GM18909 (cell line): ENCODE data around the gene PCSK4.

ENCODE experiments used
- ATAC-seq: cut with Tn5 transposase; IDR thresholded peaks from one replicate; pipeline ENCODE4 v1.9.1; 2021; ENCODE audit warnings: mild to moderate bottlenecking; ENCODE audit not compliant: unreplicated experiment, poor library complexity

PCSK4 gene

DNA sequence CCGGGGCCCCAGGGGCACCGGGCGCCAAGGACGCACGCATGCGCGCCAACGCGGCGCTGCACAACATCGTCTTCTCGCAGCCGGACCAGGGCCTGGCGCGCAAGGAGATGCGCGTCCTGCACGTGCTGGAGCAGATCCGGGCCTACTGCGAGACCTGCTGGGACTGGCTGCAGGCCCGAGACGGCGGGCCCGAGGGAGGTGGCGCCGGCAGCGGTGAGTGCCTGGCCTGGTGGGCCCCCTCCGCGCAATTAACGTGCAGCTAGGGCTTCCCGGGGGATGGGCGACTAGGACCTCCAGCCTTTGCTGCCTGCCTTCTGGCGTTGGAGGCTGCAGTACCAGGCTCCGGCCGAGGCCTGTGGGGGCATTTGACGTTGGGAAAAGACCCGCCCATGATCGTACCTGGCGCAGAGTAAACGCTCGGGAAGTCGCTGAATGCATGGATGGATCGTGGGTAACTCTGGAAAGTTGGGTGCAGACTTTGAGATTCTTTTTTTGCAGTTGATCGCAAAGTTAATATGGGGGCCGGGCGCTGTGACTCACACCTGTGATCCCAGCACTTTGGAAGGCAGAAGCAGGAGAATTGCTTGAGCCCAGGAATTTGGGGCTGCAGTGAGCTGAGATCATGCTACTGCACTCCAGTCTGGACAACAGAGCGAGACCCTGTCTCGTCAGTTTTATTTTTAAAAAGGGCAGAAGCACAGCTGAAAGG, 33.0 kb downstream of the PCSK4 start:
- no peak for ATAC-seq

DNA sequence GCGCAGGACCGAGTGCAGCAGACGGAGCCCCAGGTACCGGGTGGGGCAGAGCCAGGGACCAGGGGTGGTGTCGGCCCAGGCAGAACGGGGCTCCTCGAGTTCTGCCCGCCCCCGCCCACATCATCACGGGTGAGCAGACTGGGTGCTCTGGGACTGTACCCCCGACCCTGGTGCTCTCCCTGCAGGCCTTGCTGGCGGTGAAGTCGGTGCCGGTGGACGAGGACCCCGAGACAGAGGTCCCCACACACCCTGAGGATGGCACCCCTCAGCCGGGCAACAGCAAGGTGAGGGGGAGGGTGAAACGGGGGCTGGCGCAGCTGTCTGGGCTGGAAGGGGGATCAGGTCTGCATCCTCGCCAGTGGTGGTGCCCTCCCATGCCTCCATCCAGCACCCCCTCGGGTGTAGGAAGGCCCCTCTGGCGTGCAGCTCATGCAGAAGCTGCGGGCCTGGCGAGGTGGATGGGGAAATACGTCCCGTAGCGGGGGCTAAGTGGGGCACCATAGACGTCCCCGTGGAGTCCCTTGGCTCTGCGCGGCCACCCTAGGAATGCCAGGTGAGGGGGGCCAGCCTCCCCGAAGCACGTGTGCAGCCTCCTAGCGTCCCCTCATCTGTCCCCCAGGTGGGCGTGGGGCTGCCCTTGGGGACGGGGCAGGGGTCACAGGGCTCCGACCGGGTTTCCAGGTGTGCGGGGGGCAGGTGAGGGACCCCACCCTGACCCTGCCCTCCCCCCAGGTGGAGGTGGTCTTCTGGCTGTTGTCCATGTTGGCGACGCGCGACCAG, 33.8 kb downstream of the PCSK4 start:
- no peak for ATAC-seq

DNA sequence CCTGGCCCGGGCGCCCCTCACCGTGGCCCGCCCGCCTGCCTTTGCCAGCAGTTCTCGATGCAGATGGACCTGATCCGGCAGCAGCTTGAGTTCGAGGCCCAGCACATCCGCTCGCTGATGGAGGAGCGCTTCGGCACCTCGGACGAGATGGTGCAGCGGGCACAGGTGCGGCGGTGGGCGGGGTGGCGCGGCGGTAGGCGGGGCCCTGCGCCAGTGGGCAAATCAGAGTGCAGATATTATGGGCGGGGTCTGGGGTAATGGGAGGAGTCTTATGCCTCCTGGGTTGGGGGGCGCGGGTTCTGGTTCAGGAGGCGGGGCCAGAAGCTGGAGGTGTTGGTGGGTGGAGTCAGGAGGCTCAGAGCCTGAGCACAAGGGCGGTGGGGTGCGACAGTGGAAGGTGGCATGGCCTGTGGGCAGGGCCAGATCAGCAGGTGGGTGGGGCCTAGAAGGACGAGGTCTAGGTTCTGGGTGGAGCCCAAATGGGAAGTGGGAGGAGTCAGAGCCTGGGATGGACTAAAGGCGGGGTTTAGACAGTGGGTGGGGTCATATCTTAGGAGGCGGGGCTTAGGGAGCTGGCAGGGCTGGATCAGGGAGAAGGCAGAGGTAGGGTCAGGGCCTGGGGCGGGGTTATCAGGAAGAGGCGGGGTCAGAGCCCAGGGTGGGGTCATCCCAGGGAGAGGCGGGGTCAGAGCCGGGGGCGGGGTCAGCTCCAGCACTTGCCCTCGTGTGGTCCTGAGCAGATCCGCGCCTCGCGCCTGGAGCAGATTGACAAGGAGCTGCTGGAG, 34.6 kb downstream of the PCSK4 start:
- no peak for ATAC-seq

DNA sequence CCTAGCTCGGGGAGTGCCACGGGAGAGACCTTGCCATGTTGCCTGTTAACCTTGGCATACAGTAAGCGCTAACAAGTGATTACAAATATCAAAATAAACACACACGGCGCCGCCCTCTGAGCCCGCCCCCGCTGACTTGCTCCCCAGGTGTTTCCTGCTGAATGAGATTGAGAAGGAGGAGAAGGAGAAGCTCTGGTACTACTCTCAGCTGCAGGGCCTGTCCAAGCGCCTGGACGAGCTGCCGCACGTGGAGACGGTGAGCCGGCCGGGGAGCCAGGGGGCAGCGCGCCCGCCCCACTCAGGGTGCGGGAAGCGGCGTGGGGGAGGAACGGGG, 35.2 kb downstream of the PCSK4 start:
- ATAC-seq, result no peak

DNA sequence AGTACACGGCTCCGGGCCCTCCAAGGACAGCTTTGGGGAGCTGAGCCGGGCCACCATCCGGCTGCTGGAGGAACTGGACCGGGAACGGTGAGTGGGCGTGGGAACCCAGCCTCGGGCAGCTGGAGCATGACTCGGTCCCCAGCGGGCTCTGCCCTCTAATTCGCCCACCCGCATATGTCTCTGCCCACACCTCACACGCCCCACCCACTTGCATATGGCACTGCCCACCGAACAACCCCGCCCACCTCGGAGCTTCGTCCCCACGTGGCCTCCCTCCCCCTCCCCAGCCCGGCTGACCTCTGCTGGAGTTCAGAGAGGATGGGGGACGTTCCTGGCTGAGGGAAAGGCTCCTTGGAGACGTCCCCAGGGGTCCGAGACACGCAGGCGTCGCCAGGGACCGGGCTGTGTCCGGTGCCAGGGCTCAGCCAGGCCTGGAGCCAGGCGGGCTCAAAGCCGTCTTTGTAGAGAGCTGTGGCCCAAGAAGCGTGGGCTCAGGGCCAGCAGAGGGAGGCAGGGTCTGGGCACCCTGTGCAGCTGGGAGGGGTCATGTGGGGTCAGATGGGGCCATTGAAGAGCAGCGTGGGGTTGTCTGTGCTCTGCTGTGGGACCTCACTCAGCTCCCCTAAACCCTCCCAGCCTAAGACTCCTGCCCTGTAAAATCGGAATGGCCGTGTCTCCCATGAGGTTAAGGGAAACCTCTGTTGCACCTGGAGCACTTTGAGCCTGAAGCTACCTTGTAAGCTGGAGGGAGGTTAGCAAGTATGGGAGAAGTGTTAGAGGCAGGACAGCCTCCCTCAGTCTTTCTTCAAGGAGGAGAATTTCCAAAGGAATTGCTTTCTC, 36.4 kb downstream of the PCSK4 start:
- ATAC-seq, result no peak

DNA sequence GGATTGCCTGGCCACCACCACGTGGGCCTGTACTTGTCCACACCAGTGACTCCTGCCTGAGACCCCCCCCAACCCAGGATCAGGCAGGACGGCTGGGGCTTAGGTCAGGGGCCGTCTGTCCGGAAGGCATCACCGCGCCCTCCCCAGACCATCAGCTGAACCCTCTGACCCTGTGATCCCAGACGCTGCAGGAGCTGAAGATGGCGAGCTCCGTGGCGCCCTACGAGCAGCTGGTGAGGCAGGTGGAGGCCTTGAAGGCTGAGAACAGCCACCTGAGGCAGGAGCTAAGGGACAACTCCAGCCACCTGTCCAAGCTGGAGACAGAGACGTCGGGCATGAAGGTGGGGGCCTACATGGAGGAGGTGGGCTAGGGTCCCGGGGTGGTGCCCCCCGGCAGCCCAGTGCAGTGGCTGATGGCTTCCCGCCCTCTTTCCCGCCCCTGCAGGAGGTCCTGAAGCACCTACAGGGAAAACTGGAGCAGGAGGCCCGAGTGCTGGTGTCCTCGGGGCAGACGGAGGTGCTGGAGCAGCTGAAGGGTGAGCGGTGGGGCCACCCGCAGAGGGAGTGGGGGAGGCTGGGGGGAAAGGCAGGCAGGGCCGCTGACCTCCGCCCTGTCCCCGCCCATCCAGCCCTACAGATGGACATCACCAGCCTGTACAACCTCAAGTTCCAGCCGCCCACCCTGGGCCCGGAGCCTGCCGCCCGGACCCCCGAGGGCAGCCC, 37.2 kb downstream of the PCSK4 start:
- no peak for ATAC-seq

DNA sequence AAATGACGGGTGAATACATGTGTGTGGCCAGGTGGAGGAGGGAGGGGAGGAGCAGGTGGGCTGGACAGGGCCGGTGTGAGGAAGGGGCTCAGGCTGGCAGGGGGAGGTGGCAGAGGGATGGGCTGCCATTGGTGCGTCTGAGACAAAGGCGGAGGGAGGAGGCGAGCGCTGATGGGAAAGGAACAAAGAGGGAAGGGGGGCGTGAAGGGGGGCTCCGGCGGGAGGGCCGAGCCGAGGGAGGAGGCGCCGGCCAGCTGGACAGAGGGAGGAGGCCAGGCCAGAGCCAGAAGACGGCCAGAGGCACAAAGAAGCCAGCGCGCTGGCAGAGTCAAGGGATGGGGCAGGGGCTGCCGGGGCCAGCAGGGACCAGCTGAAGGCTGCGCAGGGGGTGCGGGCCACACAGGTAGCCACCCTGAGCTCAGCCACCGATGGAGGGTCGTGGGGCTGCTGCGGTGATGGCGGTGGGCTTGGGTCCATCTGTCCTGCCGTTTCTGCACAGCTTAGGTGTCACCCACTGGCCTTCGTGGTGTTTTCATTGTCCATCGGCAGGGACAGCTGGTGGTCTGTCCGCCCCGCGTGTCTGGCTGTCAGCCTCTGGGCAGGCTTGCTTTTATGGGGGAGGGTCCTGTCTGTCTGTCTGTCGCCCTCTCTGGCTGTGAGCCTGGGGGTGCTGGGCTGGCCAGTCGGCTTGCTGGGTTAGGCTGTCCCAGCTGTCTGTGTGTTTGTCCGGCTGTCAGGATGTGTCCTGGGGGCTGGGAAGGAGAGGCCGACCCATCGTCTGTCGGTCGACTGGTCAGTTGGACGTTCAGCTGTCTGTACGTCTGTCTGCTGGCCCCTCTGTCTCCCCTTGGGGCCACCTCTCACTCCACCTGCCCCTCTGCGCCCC, 38.0 kb downstream of the PCSK4 start:
- no peak for ATAC-seq

DNA sequence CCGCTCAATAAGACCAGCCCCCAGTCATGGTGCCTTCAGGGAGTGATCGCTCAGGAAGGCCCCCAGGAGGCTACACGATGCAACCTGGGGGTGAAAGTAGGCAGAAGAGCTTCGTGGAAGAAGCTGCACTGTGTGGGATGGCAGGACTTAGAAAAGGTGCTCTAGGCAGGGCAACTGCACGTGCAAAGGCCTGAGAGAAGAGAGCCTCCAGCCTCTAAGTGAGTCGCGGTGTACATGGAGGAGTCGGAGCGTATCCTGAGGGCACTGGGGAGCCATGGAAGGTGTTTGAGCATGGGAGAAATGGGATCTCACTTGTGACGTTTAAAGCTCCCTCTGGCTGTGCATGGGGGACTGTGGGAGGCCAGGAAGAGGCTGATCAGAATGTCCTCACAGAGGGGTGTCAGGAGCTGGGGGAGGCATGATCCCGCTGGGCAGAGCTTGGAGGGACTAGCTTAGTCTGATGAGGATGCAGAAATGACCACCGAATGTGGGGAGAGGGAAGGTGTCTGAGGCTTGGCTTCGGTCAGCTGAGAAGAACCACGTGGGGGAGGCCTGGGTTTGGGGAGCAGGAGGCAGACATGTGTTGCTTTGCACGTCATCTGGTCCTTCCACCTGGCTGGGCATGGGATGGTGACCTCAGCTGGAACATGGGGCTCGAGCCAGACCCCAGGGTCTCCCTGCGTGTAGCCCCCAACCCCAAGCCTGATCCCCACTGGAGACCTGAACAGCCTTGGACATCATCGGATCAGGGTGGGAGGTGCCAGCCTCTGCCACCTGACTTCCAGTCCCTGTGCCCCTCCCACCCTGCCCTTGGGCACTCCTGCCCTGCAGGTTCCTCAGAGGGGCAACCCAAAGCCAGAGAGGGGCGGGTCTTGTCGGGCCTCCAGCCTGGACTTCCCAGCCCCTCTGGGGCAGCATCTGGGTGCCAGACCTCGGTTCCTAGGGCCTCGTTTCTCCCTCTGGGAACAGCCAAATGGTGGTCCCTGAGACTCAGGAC, 39.1 kb downstream of the PCSK4 start:
- no peak for ATAC-seq

DNA sequence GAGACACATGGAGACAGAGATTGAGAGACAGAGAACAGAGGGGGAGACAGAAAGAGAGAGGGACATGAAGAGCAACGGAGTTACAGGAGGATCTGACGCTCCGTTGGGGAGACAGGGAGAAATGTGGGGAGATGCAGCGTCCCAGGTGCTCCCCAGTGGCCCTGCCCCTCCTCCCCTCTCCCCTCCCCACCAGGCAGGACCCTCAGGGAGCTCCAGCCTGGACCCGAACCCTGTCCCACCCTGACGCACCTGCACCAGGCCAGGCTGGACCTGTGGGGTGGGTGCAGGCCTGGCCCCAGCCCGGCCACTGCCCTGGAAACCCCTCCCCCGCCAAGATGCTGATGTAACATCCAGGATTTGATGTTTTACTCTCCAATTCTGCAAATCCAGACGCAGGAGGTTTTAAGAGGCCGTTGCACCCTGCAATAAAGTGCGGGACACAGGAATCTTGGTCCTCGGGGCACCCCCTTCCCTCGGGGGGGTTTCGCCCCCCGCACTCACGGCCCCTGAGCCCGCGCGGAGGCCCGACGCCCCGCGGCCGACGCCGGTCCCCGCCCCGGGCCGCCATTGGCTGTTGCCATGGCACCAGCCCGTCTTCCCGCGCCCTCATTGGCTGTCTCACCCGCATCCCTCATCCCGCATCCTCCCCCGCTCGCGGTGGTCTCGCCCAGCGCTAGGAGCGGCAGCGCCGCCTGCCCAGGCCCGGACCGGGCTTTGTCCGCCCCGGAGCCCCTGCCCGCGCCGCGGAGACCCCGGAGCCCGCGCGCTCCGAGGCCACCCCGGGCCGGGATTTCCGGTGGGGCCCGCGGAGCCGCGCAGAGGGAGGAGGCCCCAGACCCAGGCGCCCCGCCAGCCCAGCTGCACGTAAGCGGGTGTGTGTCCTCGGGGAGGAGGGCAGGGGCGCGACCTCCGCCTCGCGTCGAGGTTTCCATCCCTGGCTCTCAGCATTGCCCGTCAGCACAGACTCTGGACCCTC, 40.4 kb downstream of the PCSK4 start, which contains the start of gene APC2:
TSS of gene APC2 (plus strand) at position 655 of the 976 bp plus-strand sequence. CDS start 2,881 bp downstream, outside the sequence.
- ATAC-seq, result no peak

DNA sequence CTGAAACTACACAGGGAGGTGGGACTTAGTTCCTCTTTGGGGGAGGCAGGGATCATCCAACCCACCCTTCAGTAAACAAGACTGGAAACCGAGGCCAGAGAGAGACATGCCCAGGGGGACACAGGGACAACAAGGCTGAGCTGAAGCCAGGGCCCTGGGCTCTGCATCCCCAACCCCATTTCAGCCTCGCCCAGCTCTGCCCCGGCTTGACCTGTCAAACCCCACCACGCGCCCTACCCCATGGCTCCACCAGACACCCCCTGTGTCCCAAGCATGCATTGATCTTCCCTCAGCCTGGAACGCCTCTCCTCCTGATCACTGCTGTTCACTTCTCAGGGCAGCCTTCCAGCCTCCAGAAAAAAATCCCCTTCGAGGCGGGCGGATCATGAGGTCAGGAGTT, 42.2 kb downstream of the PCSK4 start:
- no peak for ATAC-seq

DNA sequence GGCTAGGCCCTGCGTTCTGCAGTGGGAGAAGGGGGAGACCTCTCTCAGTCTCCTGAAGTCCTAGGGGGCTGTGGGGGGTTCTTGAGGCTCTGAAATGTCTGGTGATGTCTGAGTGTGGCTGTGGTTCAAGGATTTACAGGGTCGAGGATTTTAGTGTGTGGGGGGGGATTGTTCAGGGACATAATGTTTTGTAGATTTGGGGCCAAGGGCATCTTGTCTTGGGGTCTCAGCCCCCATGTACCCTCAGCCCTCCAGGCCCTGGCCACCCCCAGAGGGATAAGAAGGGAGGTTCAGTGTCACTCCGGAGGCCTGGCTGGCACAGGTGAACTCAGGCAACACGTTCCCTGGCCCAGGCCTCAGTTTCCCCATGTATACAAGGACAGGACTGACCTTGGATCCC, 42.6 kb downstream of the PCSK4 start:
- no peak for ATAC-seq

DNA sequence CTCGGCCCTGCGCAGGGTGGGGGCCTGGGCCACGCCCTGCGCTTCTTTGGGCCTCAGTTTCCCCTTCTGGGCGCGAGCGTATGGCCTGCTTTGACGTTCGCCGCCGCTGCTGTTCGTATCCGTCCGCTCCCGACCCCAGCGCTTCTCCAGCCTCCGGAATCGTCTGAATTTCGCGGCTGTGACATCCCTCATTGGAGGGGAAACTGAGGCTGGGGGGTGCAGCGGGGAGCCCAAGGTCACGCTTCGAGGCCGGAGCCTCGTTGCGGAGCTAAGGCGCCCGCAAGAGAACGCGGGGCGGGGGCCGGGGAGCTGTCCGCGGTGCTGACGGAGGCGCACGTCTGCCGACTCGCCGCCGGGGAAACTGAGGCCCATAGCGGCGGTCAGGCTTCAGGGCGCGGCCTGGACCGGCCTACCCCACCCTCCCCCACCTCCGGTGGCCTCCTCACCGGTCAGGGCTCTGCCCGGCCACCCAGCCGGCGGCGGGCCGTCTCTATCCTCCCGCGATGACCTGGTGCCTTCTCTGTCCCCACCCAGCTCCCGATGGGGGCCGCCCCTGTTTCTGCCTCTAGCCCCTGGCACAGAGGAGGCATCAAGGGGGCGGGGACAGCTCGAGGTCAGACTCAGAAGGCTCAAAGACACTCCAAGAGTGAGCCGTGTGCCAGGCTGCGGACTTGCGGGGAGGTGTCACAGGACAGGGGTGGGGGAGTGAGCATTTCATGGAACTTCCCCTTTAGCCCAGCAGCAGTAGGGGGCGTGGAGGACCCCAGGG, 43.3 kb downstream of the PCSK4 start:
- no peak for ATAC-seq

DNA sequence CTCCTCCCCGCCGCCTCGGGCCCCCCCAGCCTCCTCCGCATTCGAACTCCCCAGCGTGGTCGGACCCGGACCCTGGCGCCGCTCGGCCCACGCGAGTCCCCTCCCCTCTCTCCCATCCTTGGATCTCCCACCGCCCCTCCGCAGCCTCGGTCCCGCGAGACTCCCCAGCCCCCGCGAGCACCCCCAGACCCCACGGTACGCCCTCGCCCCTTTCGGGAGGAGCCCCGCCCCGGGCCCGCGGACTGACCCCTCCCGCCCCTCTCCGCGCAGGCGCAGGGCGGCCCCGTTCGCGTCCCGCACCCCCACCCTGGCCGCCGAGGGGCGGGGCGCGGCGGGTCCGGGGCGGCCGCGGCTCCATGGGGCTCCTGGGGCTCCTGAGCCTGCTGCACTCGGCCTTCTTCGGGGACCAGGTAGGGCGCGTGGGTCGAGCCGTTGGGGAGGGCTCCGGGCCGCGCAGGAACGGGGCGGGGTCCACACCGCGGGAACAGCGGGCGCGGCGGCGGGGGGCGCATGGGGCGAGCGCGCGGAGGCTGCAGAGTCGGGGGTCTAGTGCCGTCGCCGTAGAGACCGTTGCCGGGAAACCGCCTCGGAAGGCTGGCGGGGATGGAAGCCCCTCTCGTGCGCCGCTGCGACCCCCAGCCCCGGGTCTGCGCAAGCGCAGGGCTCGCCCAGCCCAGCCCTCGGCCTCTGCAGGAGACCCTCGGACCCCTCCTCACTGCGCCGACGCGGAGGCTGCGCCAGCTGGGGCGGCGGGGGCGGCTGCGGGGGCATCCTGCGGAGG, 44.0 kb downstream of the PCSK4 start:
- no peak for ATAC-seq

DNA sequence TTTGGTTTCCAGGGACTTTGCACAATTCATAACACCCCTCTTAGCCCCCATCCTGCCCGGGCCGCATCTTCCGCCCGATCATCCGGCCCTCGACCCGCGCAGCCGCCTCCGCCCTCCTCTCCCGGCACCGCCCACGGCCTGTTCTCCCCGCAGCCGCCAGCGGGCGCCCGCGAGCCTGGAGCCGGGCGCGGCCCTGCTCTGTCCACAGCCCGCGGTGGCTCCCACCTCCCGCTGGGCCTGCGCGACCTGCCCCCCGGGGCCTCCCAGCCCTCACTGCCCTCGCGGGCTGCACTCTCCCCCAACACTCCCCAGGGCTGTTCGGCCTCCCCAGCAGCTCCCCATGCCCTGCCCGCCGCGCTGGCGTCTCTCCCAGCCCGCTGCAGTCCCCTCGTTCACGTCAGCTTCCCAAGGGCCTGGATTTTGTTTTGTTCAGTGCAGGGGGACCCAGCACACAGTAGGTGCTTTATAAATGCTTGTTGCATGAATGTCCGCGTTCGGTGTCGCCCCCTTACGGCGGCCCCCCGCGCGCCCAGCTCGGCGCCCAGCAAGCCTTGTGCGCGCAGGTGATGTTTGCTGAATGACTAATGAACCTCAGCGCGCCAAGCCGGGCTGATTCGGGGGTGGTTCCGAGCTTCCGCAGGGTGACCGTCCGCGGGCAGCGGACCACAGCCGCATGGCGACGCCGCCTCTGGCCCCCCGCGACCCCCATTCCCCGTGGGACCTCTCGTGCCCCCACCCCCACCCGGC, 44.8 kb downstream of the PCSK4 start:
- ATAC-seq, result peak; percentile 74
